ENCODE data around the gene ARID5B. TPM values are rescaled to one million over a fixed set of nuclear protein-coding genes. Genes with fewer than 3 reads are reported as not detected.

ARID5B gene
- total RNA-seq, 1 experiment from 2014 or later: 2.3 TPM

- TF ChIP-seq PREB (CRISPR knock-in tag; IDR thresholded peaks at IDR 0.05; ENCODE audit: borderline replicate concordance) (no peak), ZNF425 (CRISPR knock-in tag; conservative IDR thresholded peaks at IDR 0.05) (no peak), JUN (CRISPR knock-in tag; IDR thresholded peaks at IDR 0.05) (no peak)
Observed at GRCh38 chr10:62109587-62110293, 208.2 kb downstream of the ARID5B start (continued).

GRCh38 chr10:62112300-62112699 lies 210.8 kb downstream of the ARID5B start:
- POLR2A ChIA-PET: no interaction called here
- Mint-ChIP-seq H3K9me3 (no peaks in the 10 kb centered on the region), H3K27ac (no peak overlapping the region), H3K36me3 (no peaks in the 10 kb centered on the region), H3K4me1 (no peaks in the 10 kb centered on the region; the same call in 1 of the 2 replicates), H3K4me3 (no peak overlapping the region), H3K27me3 (ENCODE audit: low read depth) (no peaks in the 10 kb centered on the region)
- DNase-seq (ENCODE audit: low spot score) (no peak), ATAC-seq (no peak)
- no peak for TF ChIP-seq RORB (CRISPR knock-in tag; IDR thresholded peaks at IDR 0.05)
- no peak for TF ChIP-seq OVOL2 (CRISPR knock-in tag; IDR thresholded peaks at IDR 0.05; ENCODE audit: borderline replicate concordance)
- no peak for TF ChIP-seq ELF4 (CRISPR knock-in tag; IDR thresholded peaks at IDR 0.05; ENCODE audit: low read depth)
- no peak for TF ChIP-seq ZNF232 (CRISPR knock-in tag; IDR thresholded peaks at IDR 0.05)
- TF ChIP-seq GRHL2 (CRISPR knock-in tag; IDR thresholded peaks at IDR 0.05; ENCODE audit: insufficient replicate concordance, severe bottlenecking): no peak
- TF ChIP-seq MXD4 (CRISPR knock-in tag; IDR thresholded peaks at IDR 0.05; ENCODE audit: borderline replicate concordance): no peak
- TF ChIP-seq GTF2I (CRISPR knock-in tag; conservative IDR thresholded peaks at IDR 0.05): no peak
- no peak for TF ChIP-seq SOX15 (CRISPR knock-in tag; IDR thresholded peaks at IDR 0.05)
- no peak for TF ChIP-seq PREB (CRISPR knock-in tag; IDR thresholded peaks at IDR 0.05; ENCODE audit: borderline replicate concordance)
- no peak for TF ChIP-seq ATF3 (CRISPR knock-in tag; conservative IDR thresholded peaks at IDR 0.05)
- TF ChIP-seq HMGXB4 (CRISPR knock-in tag; IDR thresholded peaks at IDR 0.05): no peak
- TF ChIP-seq NFATC4 (CRISPR knock-in tag; IDR thresholded peaks at IDR 0.05): no peak
- no peak for TF ChIP-seq ZNF317 (CRISPR knock-in tag; IDR thresholded peaks at IDR 0.05; ENCODE audit: borderline replicate concordance, low read depth)
- TF ChIP-seq CREM (CRISPR knock-in tag; IDR thresholded peaks at IDR 0.05): no peak
- TF ChIP-seq GABPB1 (CRISPR knock-in tag; IDR thresholded peaks at IDR 0.05): no peak
- TF ChIP-seq NR1H2 (CRISPR knock-in tag; IDR thresholded peaks at IDR 0.05): no peak
- CTCF ChIA-PET: no interaction called here

Measured in WTC11 (cell line).